HepG2 (cell line): ENCODE measurements around the gene POU6F2. TPM values are rescaled to one million over a fixed set of nuclear protein-coding genes. Genes with fewer than 3 reads are reported as not detected.

Experiments
- ATAC-seq: fragments of 200-7000 bp; cut with Tn5 transposase; 3 replicates; pipeline ENCODE4 v1.9.1; 2020; ENCODE audit warnings: mild to moderate bottlenecking, moderate library complexity
- BruUV-seq: library from RNA; stranded (reverse); fragments of 400-500 nt; replicated peaks from 2 replicates; lab custom pipeline; 2021; lab: Mats Ljungman, UMichigan
- CTCF ChIA-PET: fragments of 300-600 bp; formaldehyde crosslinking; extraction: SDS; loops from one replicate; lab custom pipeline; 2021; ENCODE audit warnings: low total read pairs, inconsistent platforms, low intra/inter-chr PET ratio; lab: Yijun Ruan, JAX
- POLR2A ChIA-PET: fragments of 350-600 bp; sonication (Branson Sonifier 250); formaldehyde crosslinking; loops from one replicate; lab custom pipeline; 2020; ENCODE audit warnings: antibody characterized with exemption, inconsistent platforms; lab: Yijun Ruan, JAX
- DNase-seq: peaks from one replicate; pipeline ENCODE4 v3.0.0-alpha.2; 2015; ENCODE audit warnings: low spot score
- FAIRE-seq: peaks from 3 replicates; lab custom pipeline; 2011; peaks lifted over from hg19 to GRCh38; lab: Jason Lieb, UNC
- H2AFZ ChIP-seq: one replicate; pipeline ENCODE4 v1.6.1; 2011; ENCODE audit warnings: low read length, inconsistent platforms
- H3K27ac ChIP-seq: fragments of 300-600 bp; 3 replicates; pipeline ENCODE4 v1.8.0; 2011; ENCODE audit warnings: mixed run types, mild to moderate bottlenecking, mixed read lengths, low read length, inconsistent platforms; ENCODE audit not compliant: insufficient read depth; ENCODE audit errors: extremely low read length
- H3K27me3 ChIP-seq, 2 experiments: fragments of 200-600 bp in 1 of 2; 2 replicates in 1 of 2; 3 replicates in 1 of 2; pipeline versions ENCODE4 v1.6.0 to v1.8.0; 2011; ENCODE audit warnings: low read length in 2 of 2, mild to moderate bottlenecking in 2 of 2, moderate library complexity in 2 of 2, inconsistent platforms in 1 of 2; ENCODE audit not compliant: insufficient read depth in 2 of 2, control insufficient read depth in 1 of 2
- H3K36me3 ChIP-seq, 2 experiments: fragments of 200-600 bp in 1 of 2; replicated peaks in 1 of 2; 2 replicates in 1 of 2; 3 replicates in 1 of 2; pipeline versions ENCODE4 v1.5.1 to v1.8.0; 2011; ENCODE audit warnings: low read length in 2 of 2, inconsistent platforms in 1 of 2; ENCODE audit not compliant: insufficient read depth in 2 of 2, control insufficient read depth in 1 of 2
- H3K4me1 ChIP-seq: 2 replicates; pipeline ENCODE4 v1.5.1; 2012; ENCODE audit warnings: low read length, inconsistent platforms; ENCODE audit not compliant: insufficient read depth
- H3K4me2 ChIP-seq: 2 replicates; pipeline ENCODE4 v1.6.0; 2011; ENCODE audit warnings: low read depth, low read length, inconsistent platforms
- H3K4me3 ChIP-seq, 3 experiments: fragments of 200-600 bp in 1 of 3; sonication (generic), shearing (Covaris generic) in 1 of 3; replicated peaks in 1 of 3; 2 replicates each; pipeline ENCODE4 v1.5.1; 2011 to 2016; ENCODE audit warnings: low read length in 3 of 3, inconsistent platforms in 2 of 3, low read depth in 2 of 3, mild to moderate bottlenecking in 2 of 3, control low read depth in 1 of 3, mixed read lengths in 1 of 3; ENCODE audit not compliant: insufficient read depth in 1 of 3
- H3K79me2 ChIP-seq: one replicate; pipeline ENCODE4 v1.6.1; 2011; ENCODE audit warnings: low read length, inconsistent platforms; ENCODE audit not compliant: insufficient read depth
- H3K9ac ChIP-seq: 2 replicates; pipeline ENCODE4 v1.6.0; 2011; ENCODE audit warnings: mild to moderate bottlenecking, low read depth, low read length, inconsistent platforms; ENCODE audit not compliant: insufficient read depth
- H3K9me3 ChIP-seq: 2 replicates; pipeline ENCODE4 v1.5.1; 2012; ENCODE audit warnings: mild to moderate bottlenecking, low read length
- H4K20me1 ChIP-seq: 2 replicates; pipeline ENCODE4 v1.6.0; 2011; ENCODE audit warnings: inconsistent platforms, mild to moderate bottlenecking, low read length, moderate library complexity; ENCODE audit not compliant: insufficient read depth
- DNMT3B ChIP-seq: conservative IDR thresholded peaks from 2 replicates; pipeline ENCODE4 v1.6.1; 2016; ENCODE audit warnings: missing biosample characterization, control low read depth
- GTF3A ChIP-seq: sonication (generic); formaldehyde crosslinking; conservative IDR thresholded peaks from 2 replicates; pipeline ENCODE4 v1.4.0; 2020; ENCODE audit warnings: mild to moderate bottlenecking, missing genetic modification reagents
- HDAC6 ChIP-seq: fragments of 200-600 bp; sonication (generic); IDR thresholded peaks from 2 replicates; pipeline ENCODE4 v1.7.0; 2017; ENCODE audit warnings: mild to moderate bottlenecking, antibody characterized with exemption, low read length, low read depth
- KAT8 ChIP-seq: IDR thresholded peaks from 2 replicates; pipeline ENCODE4 v1.6.1; 2016; ENCODE audit warnings: missing genetic modification reagents, missing compliant biosample characterization
- KDM5B ChIP-seq: sonication (generic); formaldehyde crosslinking; IDR thresholded peaks from 2 replicates; pipeline ENCODE4 v1.4.0; 2020; ENCODE audit warnings: missing genetic modification reagents, mild to moderate bottlenecking, borderline replicate concordance
- PLRG1 ChIP-seq: fragments of 450-650 bp; conservative IDR thresholded peaks from 2 replicates; pipeline ENCODE4 v1.6.1; 2016
- ZBTB2 ChIP-seq: sonication (generic); formaldehyde crosslinking; IDR thresholded peaks from 2 replicates; pipeline ENCODE4 v1.8.0; 2022; ENCODE audit warnings: low read depth, missing genetic modification reagents
- ZFP36L2 ChIP-seq: sonication (generic); formaldehyde crosslinking; IDR thresholded peaks from 2 replicates; pipeline ENCODE4 v1.4.0; 2020; ENCODE audit warnings: missing genetic modification reagents
- ZNF354B ChIP-seq: sonication (generic); formaldehyde crosslinking; IDR thresholded peaks from 2 replicates; pipeline ENCODE4 v1.8.0; 2022; ENCODE audit warnings: mild to moderate bottlenecking, missing genetic modification reagents
- ZNF570 ChIP-seq: sonication (generic); formaldehyde crosslinking; IDR thresholded peaks from 2 replicates; pipeline ENCODE4 v1.4.0; 2020; ENCODE audit warnings: mild to moderate bottlenecking, missing genetic modification reagents, borderline replicate concordance
- ZNF709 ChIP-seq: sonication (generic); formaldehyde crosslinking; IDR thresholded peaks from 2 replicates; pipeline ENCODE4 v1.5.0; 2020; ENCODE audit warnings: mild to moderate bottlenecking, missing genetic modification reagents
- WGBS: methylation state at CpG from one replicate; pipeline ENCODE4 v1.1.6; 2017; ENCODE audit warnings: low lambda C conversion rate; 5-methylcytosine and 5-hydroxymethylcytosine counted together
- in situ Hi-C: cut with HindIII; loops from 2 replicates; pipeline ENCODE4 v1.10.0; 2017; ENCODE audit warnings: low pct_unique_long_range_greater_than_20kb; ENCODE audit not compliant: extremely low pct_ligation_motif_present
- intact Hi-C: fragments of 100-400 bp; cut with micrococcal nuclease; formaldehyde crosslinking; loops from one replicate; pipeline ENCODE4 v1.10.0; 2022; ENCODE audit not compliant: unreplicated experiment
- polyA plus RNA-seq, 8 experiments: library from polyadenylated mRNA; depleted of rRNA in 3 of 8; stranded (reverse) in 7 of 8; unstranded in 1 of 8; fragments of >200 nt; fragmentation: Illumina TruSeq in 4 of 8; extraction: Trizol in 4 of 8; gene quantifications; 2 replicates each; pipeline versions ENCODE4 v1.2.1 to v1.2.3, GENCODE V29; 2011 to 2016; ENCODE audit warnings: low read depth in 4 of 8, missing spikeins in 1 of 8, mixed read lengths in 1 of 8; ENCODE audit not compliant: insufficient read depth in 1 of 8
- total RNA-seq, 5 experiments: library from RNA; depleted of rRNA; stranded (reverse); fragments of >200 nt; fragmentation: Illumina TruSeq; extraction: Trizol; gene quantifications; 2 replicates each; pipeline ENCODE4 v1.2.3, GENCODE V29; 2016; ENCODE audit warnings: low read depth in 1 of 5
- TF ChIP-seq, protein P1 (sequence below): sonication (generic); formaldehyde crosslinking; IDR thresholded peaks from 2 replicates; pipeline ENCODE4 v1.4.0; 2020; ENCODE audit warnings: mild to moderate bottlenecking, low read depth, missing genetic modification reagents

The POU6F2 gene
- total and polyA plus RNA-seq, 2 of the 13 experiments (the other 11 are each of a cell fraction or from before 2014, with no cell fraction given): not detected

GRCh38 chr7:39509436-39509835 is 531.7 kb downstream of the POU6F2 start:
- no peaks in the 10 kb centered on the region for H3K36me3 ChIP-seq
- WGBS: 28% methylated on average over 4 of the region's 4 CpGs

GRCh38 chr7:39509912-39510311 is 532.2 kb downstream of the POU6F2 start:
- BruUV-seq: no TSS peak
- Histone ChIP-seq H3K4me2 (no peak overlapping the region), H3K9ac (no peak overlapping the region), H3K36me3 (no peaks in the 10 kb centered on the region), H3K79me2 (no peaks in the 10 kb centered on the region), H3K4me3 (no peak overlapping the region), H3K9me3 (no peaks in the 10 kb centered on the region), H3K27me3 (0 out of 5 replicates have a peak, but pooled peaks cover 0 to 3% of the 10 kb centered on the region in 2 experiments), H3K4me1 (no peaks in the 10 kb centered on the region), H3K27ac (no peak overlapping the region), H4K20me1 (no peaks in the 10 kb centered on the region), H2AFZ (no peak overlapping the region)
- in situ Hi-C loops (no loop called here), intact Hi-C loops (no loop called here)
- FAIRE-seq (no peak), DNase-seq (no peak), ATAC-seq (no peak)
- TF ChIP-seq HDAC6: no peak
- no peak for TF ChIP-seq KDM5B
- TF ChIP-seq ZNF354B (CRISPR knock-in tag): no peak
- TF ChIP-seq KAT8 (CRISPR knock-in tag): no peak
- no peak for TF ChIP-seq ZFP36L2 (CRISPR knock-in tag)
- no peak for TF ChIP-seq ZNF709 (CRISPR knock-in tag)
- TF ChIP-seq ZNF570 (CRISPR knock-in tag): no peak
- TF ChIP-seq GTF3A (CRISPR knock-in tag): no peak
- no peak for TF ChIP-seq DNMT3B
- no peak for TF ChIP-seq ZBTB2 (CRISPR knock-in tag)
- no peak for TF ChIP-seq PLRG1
- 1% methylated on average over 2 of the region's 2 CpGs for WGBS
- ChIA-PET POLR2A (no interaction called here), CTCF (no interaction called here)

More at GRCh38 chr7:39509436-39509835, 531.7 kb downstream of the POU6F2 start:
- Histone ChIP-seq H3K9ac (no peak overlapping the region), H3K27me3 (no peaks in the 10 kb centered on the region), H3K9me3 (no peaks in the 10 kb centered on the region), H3K4me3 (no peak overlapping the region), H4K20me1 (no peaks in the 10 kb centered on the region), H3K4me1 (no peaks in the 10 kb centered on the region), H2AFZ (no peak overlapping the region), H3K79me2 (no peaks in the 10 kb centered on the region), H3K4me2 (no peak overlapping the region), H3K27ac (no peak overlapping the region)
- intact Hi-C loops: no loop called here
- no TSS peak for BruUV-seq
- TF ChIP-seq, protein P1, sequence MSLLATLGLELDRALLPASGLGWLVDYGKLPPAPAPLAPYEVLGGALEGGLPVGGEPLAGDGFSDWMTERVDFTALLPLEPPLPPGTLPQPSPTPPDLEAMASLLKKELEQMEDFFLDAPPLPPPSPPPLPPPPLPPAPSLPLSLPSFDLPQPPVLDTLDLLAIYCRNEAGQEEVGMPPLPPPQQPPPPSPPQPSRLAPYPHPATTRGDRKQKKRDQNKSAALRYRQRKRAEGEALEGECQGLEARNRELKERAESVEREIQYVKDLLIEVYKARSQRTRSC (CRISPR knock-in tag): no peak
- ChIA-PET CTCF (no interaction called here), POLR2A (no interaction called here)
- no peak for DNase-seq
- no peak for FAIRE-seq
- in situ Hi-C loops: no loop called here
- ATAC-seq: no peak
